GM18907 (cell line): ENCODE data around the gene CAPN14.
A peak's percentile ranks its signal among the peaks of the same experiment; 100 is the strongest.
"Not testable (repeated sequence)": the region's sequence is repeated elsewhere in the genome, so short reads cannot be mapped to it uniquely, and the experiment has no call there.

Experiments used
- ATAC-seq: cut with Tn5 transposase; IDR thresholded peaks from one replicate; pipeline ENCODE4 v1.9.1; 2021; ENCODE audit warnings: mild to moderate bottlenecking, moderate library complexity; ENCODE audit not compliant: unreplicated experiment

The CAPN14 gene

GRCh38 chr2:31200972-31201371 is 16.3 kb downstream of the CAPN14 start:
- ATAC-seq: no peak

GRCh38 chr2:31199206-31199605 is 18.1 kb downstream of the CAPN14 start:
- ATAC-seq: no peak

DNA sequence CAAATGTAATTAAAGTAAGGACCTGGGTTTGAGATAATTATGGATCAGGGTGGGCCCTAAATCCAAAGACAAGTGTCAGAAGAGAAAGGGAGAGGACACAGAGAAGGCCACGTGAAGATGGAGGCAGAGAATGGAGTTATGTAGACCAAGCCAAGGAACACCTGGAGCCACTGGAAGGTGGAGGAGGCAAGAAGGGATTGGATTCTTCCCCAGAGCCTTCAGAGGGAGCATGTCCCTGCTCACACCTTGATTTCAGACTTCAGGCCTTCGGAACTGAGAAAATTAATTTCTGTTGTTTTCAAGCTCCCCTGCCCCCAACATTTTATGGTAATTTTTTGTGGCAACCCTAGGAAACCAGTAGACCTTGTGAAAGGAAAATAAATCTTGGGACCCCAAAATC is 19.6 kb downstream of the CAPN14 start:
- no peak for ATAC-seq

GRCh38 chr2:31197166-31197565 is 20.1 kb downstream of the CAPN14 start:
- ATAC-seq: no peak

DNA sequence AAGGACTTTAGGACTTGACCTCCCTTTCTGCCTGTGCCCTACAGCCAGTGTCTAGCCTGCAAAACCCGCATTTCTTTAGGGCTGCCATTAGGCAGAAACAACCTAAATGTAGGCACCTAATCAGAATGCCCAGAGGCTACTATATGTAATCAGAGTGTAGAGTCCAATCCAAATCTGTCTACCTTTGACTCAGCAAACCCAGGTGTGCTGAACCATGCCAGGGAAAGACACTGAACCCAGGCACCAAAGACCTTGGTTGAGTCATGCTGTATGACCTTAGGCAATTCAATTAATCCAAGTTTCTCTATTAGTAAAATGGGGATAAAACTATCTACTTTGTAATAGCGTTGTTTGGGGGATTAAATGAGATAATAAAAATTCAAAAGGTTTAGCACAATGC is 20.7 kb downstream of the CAPN14 start:
- ATAC-seq: no peak

DNA sequence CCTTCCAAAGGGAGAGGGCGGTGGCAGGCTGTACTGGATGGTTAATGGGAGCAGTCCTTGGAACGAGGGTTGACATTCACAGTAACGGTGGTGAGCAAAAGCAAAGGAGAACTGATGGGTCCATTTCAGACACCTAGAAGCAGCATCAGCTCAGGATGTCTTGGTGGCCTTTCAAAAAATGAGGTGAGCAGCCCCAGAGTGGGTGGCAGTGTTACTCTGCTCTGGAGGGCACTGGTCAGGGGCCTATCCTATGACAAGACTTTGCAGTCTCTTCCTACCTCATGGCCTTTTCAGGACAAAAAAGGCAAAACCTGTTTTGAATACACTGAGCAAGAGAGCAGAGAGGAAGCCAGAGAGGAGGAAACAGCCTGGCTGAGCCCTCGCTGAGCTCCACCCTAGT is 23.5 kb downstream of the CAPN14 start:
- ATAC-seq: no peak

GRCh38 chr2:31192851-31193392 is 24.4 kb downstream of the CAPN14 start:
- ATAC-seq: no peak

DNA sequence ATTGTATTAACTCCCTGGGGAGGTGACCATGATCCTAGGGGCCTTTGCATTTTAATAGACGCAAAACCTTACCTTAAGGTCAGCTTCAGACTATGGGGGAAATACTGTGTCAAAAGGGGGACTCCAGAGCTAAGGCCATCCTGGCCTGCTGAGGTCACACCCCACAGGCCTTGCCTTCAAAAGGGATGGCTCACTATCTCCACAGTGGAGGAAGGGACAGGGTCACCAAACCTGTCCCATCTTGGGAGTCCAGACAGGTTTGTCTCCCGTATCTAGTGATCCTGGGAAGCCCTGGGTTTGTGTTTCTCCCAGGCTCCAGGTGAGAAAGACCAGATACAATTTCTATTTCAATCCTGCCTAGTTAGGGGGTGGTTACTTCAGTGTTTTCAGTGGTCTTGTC is 24.9 kb downstream of the CAPN14 start:
- ATAC-seq: no peak

- no peak for ATAC-seq
Measured at GRCh38 chr2:31191931-31192330, 25.4 kb downstream of the CAPN14 start.

GRCh38 chr2:31190188-31190587 is 27.1 kb downstream of the CAPN14 start:
- no peak for ATAC-seq

DNA sequence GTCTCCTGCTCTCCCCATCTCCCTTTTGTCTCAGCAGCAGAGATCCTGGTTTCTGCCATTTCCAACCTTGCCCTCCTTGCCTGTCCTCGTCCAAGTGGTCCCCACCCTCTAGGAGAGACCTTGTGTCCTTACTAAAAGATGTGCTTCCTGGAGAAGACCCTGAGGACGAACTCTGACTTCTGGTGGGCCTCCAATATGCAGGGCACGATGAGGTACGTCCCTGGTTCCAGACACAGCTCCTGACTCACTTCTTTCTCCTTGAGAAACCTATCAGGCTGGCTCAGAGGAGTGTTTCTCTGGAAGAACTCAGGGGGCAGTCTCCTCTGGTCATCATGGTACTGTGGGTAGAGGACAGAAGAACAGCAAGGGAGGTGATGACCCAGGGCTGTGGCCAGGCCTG is 28.2 kb downstream of the CAPN14 start:
- no peak for ATAC-seq

DNA sequence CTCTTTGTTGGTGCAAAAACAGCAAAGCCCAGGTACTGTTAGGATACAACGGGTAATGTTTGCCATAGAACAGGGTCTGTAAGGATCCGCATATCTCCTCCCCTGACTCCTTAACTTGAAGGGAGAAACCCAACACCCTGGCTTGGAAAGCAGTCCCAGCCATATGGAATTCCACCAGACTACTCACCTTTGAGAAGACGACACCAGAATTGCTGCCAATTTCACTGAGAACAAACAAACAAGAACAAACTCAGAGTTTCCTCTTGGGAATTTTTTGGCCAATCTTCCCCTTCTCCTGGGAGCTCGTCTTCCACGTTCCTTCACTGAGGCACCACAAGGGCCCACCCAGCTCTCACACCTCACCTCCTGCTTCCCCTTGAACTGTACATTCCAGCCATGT is 29.2 kb downstream of the CAPN14 start:
- ATAC-seq: no peak

DNA sequence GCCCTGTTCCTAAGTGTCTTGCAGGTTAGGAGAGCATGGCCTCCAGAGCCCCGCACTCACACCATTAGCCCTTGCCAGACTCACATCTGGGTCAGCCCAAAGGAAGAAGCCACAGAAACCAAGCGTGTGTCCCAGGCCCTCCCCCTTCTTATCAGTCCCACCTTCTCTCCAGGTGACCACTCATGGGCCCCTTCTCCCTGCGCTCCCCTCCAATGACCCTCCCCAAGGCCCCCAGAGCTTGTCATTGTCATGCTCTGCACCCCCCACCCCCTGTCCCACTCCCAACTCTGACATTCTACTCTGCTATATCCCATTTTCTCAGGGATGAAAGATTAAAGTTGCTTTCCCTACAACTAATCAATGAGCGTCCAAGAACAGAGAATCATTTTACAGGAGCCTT is 30.1 kb downstream of the CAPN14 start:
- no peak for ATAC-seq

DNA sequence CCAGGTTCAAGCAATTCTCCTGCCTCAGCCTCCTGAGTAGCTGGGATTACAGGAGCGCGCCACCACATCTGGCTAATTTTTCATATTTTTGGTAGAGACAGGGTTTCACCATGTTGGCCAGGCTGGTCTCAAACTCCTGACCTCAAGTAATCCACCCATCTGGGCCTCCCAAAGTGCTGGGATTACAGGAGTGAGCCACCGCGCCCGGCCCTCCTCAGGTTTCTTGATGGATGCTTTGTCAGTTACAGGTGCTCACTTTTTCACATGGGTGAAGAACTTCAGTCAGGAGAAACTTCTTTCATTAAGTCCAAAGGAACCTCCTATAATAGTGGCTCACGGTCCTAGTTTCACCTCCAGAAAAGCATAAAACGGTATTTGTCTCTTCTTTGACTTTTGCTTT is 33.3 kb downstream of the CAPN14 start:
- ATAC-seq: not testable (repeated sequence)

GRCh38 chr2:31176742-31177141 is 40.6 kb downstream of the CAPN14 start:
- no peak for ATAC-seq

- ATAC-seq: no peak
Measured at GRCh38 chr2:31171142-31171541, 46.2 kb downstream of the CAPN14 start.

DNA sequence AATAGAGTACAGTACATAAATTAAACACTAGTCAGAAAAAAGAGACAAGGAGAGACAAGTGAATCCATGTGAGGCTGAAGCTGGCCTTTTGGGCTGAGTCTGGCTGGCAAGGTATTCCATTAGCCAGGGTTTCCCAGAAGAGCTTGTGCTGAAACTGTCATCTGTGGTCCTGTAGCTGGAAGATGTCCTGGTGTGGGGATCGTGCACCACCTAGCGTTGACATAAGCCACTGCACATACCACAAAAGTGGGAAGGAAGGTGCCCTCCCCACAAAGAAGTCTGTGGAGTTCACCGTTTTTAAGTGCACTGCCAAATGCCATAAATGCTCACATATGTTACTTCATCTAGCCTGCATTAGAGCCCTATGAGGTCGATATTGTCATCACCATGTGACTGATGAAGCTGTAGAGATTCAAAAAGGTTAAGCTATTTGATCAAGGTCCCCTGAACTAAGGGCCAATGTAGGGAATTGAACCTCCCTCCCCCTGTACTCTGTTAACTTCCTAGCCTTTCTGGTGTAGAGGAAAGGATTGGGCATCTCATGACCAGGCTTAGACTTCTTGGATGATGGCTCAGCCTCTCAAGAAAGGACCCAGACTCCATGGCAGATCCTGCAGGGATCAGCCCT is 47.1 kb downstream of the CAPN14 start:
- ATAC-seq: peak; percentile 78

GRCh38 chr2:31168291-31168690 is 49.0 kb downstream of the CAPN14 start:
- no peak for ATAC-seq

DNA sequence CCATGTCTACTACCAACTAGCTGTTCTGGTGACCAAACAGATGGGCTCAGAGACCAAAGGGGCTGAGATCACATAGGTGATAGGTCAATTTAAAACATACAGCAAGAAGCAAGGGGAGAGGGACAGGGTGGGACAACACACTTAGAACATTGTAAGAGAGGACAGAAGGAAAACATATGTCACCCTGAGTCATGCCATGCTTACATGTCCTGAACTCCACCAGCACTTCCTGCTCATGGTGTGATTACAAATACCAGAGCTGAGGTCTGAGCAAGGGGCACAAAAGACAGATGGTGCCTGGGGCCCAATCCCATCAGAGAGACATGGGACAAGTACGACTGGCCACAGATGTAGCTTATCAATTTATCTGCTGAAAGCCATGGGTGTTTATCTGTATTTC is 50.4 kb downstream of the CAPN14 start:
- ATAC-seq: no peak

GRCh38 chr2:31163011-31163539 is 54.2 kb downstream of the CAPN14 start:
- no peak for ATAC-seq

- no peak for ATAC-seq
Measured at GRCh38 chr2:31161637-31162036, 55.7 kb downstream of the CAPN14 start.

DNA sequence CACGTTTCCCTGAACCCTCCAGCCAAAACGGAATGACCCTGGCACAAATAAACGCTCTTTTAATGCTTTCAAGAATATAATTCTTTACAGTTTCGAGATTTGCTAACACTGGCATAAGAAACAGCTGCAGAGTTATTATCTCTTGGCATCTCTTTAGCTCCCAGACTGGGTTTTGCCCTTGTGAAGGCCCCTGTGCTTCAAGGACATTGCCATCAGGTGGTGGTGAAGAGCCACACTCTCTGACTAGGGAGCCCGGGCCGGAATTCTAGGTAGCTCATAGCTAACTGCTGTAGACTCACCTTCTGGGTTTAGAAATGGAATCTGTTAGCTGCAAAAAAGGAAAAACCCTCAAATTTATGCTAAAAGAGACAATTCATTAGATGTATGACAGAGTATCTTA is 65.8 kb downstream of the CAPN14 start:
- no peak for ATAC-seq

DNA sequence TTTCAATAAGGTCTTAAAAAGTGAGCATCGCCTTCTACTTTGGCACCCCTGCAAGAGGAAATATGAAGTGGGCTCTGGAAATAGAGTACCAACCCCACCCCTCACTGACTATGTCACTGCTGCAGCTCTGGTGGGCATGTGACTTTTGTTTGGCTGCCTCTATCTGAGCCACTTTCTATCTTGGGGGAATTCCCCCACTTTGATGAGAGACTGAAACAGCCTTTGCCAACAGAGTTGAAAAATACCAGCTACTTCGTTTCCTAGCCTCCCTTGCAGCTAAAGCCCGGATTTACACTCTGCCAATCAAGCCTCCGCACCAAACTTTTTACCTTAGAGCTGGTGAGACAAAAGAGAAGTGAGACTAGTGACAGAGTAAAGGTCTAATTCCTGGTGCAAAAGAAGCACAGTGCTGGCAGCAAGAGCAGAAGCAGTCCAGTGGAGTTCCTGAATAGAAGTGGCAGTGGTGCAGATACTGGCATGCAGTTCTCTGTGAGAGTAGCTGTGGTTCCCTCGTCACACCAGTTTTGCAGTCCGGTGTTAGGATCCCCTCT is 67.1 kb downstream of the CAPN14 start:
- no peak for ATAC-seq
